Effector memory CD4-positive, alpha-beta T cell (primary cell): Measurements from ENCODE around the gene TFEB.

Experiments used
- DNase-seq, 3 donors: peaks; one replicate each; pipeline ENCODE4 v3.0.0-alpha.2; 2020
- H3K27ac ChIP-seq: 2 replicates; pipeline ENCODE4 v1.7.0; 2013; ENCODE audit warnings: mild to moderate bottlenecking, low read length, moderate library complexity; ENCODE audit not compliant: insufficient read depth, poor library complexity, severe bottlenecking
- H3K27me3 ChIP-seq: replicated peaks from 2 replicates; pipeline ENCODE4 v1.7.0; 2013; ENCODE audit warnings: mild to moderate bottlenecking, low read length; ENCODE audit not compliant: insufficient read depth, control insufficient read depth, poor library complexity, severe bottlenecking
- H3K36me3 ChIP-seq: 2 replicates; pipeline ENCODE4 v1.7.0; 2013; ENCODE audit warnings: mild to moderate bottlenecking, low read length, moderate library complexity; ENCODE audit not compliant: control insufficient read depth, insufficient read depth
- H3K4me1 ChIP-seq: 2 replicates; pipeline ENCODE4 v1.7.0; 2013; ENCODE audit warnings: low read length, mild to moderate bottlenecking; ENCODE audit not compliant: control insufficient read depth, insufficient read depth, poor library complexity, severe bottlenecking
- H3K4me3 ChIP-seq: 2 replicates; pipeline ENCODE4 v1.7.0; 2013; ENCODE audit warnings: low read length, low read depth, mild to moderate bottlenecking; ENCODE audit not compliant: insufficient read depth, poor library complexity, severe bottlenecking
- H3K9me3 ChIP-seq: 2 replicates; pipeline ENCODE4 v1.7.0; 2013; ENCODE audit warnings: mild to moderate bottlenecking, low read length, moderate library complexity; ENCODE audit not compliant: control insufficient read depth

TFEB gene

GRCh38 chr6:41652866-41653652, 82.3 kb downstream of the TFEB start:
- no peaks in the 10 kb centered on the region for H3K4me1 ChIP-seq
- no peak overlapping the region for H3K4me3 ChIP-seq
- no peaks in the 10 kb centered on the region for H3K27me3 ChIP-seq
- no peaks in the 10 kb centered on the region for H3K9me3 ChIP-seq
- no peak for DNase-seq
- no peak overlapping the region for H3K27ac ChIP-seq
- no peaks in the 10 kb centered on the region for H3K36me3 ChIP-seq

GRCh38 chr6:41651962-41652657, 83.3 kb downstream of the TFEB start:
- Histone ChIP-seq H3K36me3 (no peaks in the 10 kb centered on the region), H3K9me3 (no peaks in the 10 kb centered on the region), H3K27me3 (no peaks in the 10 kb centered on the region), H3K27ac (no peak overlapping the region), H3K4me1 (no peaks in the 10 kb centered on the region), H3K4me3 (no peak overlapping the region)
- DNase-seq: no peak

GRCh38 chr6:41651246-41651961, 84.0 kb downstream of the TFEB start:
- H3K27me3 ChIP-seq: no peaks in the 10 kb centered on the region
- H3K9me3 ChIP-seq: no peaks in the 10 kb centered on the region
- H3K4me1 ChIP-seq: no peaks in the 10 kb centered on the region
- no peaks in the 10 kb centered on the region for H3K36me3 ChIP-seq
- no peak overlapping the region for H3K4me3 ChIP-seq
- no peak overlapping the region for H3K27ac ChIP-seq
- no peak for DNase-seq

- DNase-seq: no peak
- no peaks in the 10 kb centered on the region for H3K9me3 ChIP-seq
- no peak overlapping the region for H3K4me3 ChIP-seq
- no peaks in the 10 kb centered on the region for H3K36me3 ChIP-seq
- H3K4me1 ChIP-seq: no peaks in the 10 kb centered on the region
- no peaks in the 10 kb centered on the region for H3K27me3 ChIP-seq
- no peak overlapping the region for H3K27ac ChIP-seq
Measured at GRCh38 chr6:41650120-41650519, 85.3 kb downstream of the TFEB start.

DNA sequence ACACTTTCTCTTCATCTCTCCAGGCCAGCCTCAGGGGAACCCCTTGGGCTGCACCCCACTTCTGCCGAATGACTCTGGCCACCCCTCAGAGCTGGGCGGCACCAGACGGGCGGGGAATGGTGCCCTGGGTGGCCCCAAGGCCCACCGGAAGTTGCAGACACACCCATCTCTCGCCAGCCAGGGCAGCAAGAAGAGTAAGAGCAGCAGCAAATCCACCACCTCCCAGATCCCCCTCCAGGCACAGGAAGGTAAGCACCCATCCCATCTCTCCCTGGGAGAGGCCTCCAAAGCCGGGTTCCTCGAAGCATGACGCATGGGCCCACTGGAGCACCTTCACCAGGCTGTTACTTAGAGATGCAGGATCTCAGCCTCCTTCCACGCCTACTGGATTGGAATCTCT, 85.8 kb downstream of the TFEB start:
- Histone ChIP-seq H3K27me3 (no peaks in the 10 kb centered on the region), H3K4me1 (no peaks in the 10 kb centered on the region), H3K9me3 (no peaks in the 10 kb centered on the region), H3K36me3 (no peaks in the 10 kb centered on the region), H3K27ac (no peak overlapping the region), H3K4me3 (no peak overlapping the region)
- no peak for DNase-seq

DNA sequence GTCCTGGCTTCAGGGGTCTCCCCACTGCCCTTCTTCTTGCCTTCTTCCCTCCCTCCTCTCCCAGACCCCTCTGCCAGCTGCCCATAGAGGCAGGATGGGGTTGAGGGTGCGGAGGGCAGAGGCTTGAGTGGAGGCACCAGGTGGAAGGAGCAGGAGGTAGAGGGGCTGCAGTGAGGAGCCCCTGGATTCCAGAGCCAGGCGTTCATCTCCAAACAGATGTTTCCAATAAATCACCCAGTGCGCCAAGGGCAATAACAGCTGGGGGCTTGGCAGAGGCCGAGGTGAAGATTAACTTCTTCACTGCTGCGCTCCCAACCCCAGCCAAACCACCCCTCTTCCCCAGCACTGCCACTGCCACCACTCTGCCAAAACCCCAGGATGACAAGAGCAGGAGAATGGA, 86.5 kb downstream of the TFEB start:
- no peaks in the 10 kb centered on the region for H3K9me3 ChIP-seq
- H3K4me3 ChIP-seq: no peak overlapping the region
- H3K27ac ChIP-seq: no peak overlapping the region
- H3K36me3 ChIP-seq: no peaks in the 10 kb centered on the region
- DNase-seq: no peak
- no peaks in the 10 kb centered on the region for H3K4me1 ChIP-seq
- no peaks in the 10 kb centered on the region for H3K27me3 ChIP-seq

DNA sequence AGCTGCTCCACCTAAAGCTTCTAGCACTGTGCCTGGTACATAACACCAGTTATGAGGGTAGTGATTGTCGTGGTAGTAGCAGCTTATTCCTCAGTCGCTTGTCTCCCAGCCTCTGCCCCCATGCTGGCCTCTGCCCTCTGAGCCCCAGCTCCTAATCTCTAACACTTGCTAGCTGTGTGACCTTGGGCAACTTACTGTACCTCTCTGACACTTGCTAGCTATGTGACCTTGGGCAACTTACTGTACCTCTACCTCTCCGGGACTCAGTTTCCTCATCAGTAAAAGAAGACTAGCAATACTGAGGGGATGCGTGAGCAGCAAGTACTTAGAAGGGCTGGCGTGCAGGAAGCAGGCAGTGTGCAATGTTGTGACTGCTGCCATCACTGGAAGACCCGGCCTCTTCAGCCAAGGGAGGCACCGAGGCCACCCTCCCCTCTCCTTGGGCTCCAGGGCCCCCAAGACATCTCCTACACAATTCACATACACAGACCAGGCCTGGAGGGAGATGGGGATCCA, 87.3 kb downstream of the TFEB start:
- DNase-seq: no peak
- no peaks in the 10 kb centered on the region for H3K27me3 ChIP-seq
- no peaks in the 10 kb centered on the region for H3K36me3 ChIP-seq
- no peaks in the 10 kb centered on the region for H3K9me3 ChIP-seq
- H3K4me1 ChIP-seq: no peaks in the 10 kb centered on the region
- H3K27ac ChIP-seq: no peak overlapping the region
- no peak overlapping the region for H3K4me3 ChIP-seq

DNA sequence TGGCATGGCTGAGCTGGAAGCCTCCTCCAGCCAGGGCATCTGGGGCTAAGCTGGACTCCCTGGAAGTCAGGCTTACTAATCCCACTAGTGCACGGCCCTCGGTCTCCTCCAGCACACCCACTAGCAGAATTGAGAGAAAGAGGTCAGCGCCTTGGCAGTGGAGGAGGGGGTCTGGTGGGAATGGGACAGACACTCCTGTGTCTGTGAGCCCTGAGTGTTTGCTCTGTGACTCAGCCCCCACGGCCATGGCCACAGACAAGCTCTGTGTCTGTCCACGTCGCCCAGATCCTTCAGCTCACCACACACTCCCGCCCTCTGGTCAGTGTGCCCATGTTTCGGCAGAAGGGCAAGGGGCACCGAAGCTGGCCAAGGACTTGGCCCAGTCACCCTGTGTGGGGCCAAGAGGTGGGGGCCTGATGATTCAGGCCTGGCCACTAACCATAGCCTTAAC, 88.3 kb downstream of the TFEB start:
- DNase-seq: no peak
- H3K27ac ChIP-seq: no peak overlapping the region
- H3K36me3 ChIP-seq: no peaks in the 10 kb centered on the region
- no peaks in the 10 kb centered on the region for H3K4me1 ChIP-seq
- no peak overlapping the region for H3K4me3 ChIP-seq
- no peaks in the 10 kb centered on the region for H3K9me3 ChIP-seq
- no peaks in the 10 kb centered on the region for H3K27me3 ChIP-seq

DNA sequence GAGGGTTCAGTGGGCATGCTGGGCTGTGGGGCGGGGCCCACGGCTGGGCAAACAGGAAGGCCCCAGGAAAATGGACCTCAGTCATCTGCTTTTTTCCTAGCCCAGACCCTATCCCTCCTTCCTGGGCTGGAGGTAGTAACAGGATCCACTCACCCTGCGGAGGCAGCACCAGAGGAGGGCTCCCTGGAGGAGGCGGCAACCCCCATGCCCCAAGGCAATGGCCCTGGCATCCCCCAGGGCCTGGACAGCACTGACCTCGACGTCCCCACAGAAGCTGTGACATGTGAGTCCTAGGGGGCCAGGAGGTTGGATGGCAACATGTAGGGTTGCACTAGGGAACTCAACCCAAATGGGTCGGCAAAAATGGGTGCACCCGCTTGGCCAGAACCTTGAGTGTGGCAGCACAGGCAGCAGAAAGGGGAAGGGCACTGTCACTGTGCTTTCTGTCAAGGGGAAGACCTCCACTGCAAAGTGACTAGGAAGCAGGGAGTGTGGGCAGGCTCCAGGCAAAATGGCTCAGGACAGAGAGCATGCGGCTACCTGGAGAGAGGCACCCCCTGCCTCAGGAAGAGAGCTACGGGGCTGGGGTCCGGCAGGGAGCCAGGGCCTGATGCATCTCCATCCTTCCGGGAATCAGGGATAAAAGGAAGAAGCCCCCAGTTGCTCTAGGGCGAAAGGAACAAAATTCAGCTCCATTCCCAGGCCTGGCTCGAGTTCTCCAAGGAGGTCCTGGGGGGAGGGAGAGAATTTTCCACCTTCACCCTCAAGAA, 89.2 kb downstream of the TFEB start:
- Histone ChIP-seq H3K4me1 (no peaks in the 10 kb centered on the region), H3K27ac (no peak overlapping the region), H3K4me3 (no peak overlapping the region), H3K36me3 (no peaks in the 10 kb centered on the region), H3K9me3 (no peaks in the 10 kb centered on the region), H3K27me3 (no peaks in the 10 kb centered on the region)
- no peak for DNase-seq
